Stimulated activated CD4-positive, alpha-beta T cell treated with anti-CD3 and anti-CD28 coated beads, Interleukin-2, amount 100 ng/mL, for 48 hours (primary cell): ENCODE results near the gene RRM2.

Experiments
- DNase-seq, 2 donors: peaks; one replicate each; pipeline ENCODE4 v3.0.0-alpha.2; 2020

The RRM2 gene

DNA sequence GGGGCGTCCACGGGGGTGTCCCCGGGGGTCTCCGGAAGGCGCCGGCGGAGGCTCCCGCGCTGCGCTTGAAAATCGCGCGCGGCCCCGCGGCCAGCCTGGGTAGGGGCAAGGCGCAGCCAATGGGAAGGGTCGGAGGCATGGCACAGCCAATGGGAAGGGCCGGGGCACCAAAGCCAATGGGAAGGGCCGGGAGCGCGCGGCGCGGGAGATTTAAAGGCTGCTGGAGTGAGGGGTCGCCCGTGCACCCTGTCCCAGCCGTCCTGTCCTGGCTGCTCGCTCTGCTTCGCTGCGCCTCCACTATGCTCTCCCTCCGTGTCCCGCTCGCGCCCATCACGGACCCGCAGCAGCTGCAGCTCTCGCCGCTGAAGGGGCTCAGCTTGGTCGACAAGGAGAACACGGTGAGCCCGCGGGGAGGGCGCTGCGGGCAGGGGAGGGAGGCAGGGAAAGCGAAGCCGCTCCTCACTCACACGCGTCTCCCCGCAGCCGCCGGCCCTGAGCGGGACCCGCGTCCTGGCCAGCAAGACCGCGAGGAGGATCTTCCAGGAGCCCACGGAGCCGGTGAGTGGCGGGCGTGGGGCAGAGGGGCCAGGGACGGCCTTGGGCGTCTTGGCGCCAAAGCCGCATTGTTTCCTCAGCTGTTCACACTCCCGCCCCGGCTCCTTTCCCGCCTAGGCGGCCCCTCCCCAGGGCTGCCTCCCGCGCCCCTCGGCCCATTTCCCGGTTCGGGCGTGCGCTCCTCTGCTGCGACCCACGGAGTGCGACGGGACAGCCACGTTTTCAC, at the start of gene RRM2:
Gene RRM2, plus strand, starts transcription at position 240 of the 781 bp plus-strand sequence. Its CDS starts 60 bp downstream, at position 300.
- DNase-seq: peak; percentile 89 to 92

DNA sequence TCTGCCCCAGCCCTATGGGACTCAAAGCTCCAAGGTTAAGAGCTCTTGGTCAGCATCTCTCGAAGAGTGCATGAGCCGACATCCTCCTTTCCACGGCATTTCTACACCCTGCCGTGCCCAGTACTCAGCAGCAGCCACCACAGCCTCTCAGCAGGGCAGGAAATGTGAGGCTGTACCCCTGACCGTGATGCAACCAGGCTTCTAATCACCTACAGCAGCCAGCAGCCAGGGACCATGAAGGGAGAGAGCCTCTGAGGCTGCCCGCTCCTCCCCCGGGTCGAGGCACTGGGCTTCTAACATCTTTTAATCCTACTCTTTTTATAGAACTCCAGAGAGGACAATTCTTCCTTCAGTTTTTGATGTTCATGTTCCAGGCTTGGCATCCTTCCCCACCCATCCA, 48.8 kb upstream of the RRM2 start:
- DNase-seq: no peak

DNA sequence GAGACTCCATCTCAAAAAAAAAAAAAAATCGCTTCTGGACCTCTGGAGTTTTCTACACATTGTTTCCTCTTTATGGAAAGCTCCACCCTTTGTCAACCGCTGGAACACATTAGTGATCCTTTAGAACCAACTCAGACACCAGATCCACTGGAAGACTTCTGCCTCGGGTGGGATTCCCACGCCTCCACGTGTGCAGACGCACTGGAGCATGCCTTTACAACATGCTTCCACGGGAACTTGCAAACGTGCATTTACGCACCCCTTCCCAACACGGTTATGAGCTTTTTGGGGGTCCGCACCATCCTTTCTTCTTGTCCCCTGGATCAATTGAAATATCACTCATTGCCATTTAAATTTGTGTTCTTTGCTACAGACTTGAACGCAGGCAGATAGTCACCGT, 47.4 kb upstream of the RRM2 start:
- no peak for DNase-seq

DNA sequence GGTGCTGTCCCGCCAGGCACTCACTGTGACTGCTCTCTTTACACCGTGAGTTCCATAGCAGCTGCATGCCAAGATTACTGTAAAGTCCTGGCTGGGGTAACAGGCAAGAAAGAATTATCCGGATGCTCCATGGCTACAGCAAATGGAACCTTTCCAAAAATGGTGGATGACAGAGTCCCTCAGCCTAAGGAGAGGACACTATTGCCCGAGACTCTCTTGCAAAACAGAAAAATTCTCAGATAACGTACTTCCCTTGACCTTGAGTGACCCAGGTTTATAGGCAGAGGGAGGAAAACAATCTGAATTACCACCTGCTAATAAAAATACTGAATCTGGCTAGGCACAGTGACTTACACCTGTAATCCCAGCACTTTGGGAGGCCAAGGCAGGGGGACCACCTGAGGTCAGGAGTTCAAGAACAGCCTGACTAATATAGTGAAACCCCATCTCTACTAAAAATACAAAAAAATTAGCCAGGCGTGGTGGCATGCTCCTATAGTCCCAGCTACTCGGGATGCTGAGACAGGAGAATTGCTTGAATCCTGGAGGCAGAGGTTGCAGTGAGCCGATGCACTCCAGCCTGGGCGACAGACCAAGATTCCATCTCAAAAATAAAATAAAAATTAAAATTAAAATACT, 46.8 kb upstream of the RRM2 start:
- DNase-seq: no peak

DNA sequence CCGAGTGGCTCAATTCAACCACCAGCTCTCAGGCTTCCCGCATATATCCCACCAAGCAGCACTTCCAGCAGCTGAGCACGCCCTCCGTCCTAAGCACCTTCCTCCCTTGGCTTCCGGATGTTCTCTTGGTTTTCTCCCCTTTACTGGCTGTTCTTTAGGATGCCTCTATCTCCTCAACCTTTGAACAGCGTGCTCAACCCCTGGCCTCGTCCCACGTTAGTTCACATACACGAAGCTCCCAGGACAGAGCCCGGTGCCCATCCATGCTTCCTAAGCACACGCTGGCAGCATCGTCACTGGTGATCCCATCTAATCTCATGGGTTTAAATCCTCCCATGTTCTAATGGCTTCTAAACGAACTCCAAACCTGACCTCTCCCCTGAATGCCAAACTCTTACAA, 46.0 kb upstream of the RRM2 start:
- no peak for DNase-seq

DNA sequence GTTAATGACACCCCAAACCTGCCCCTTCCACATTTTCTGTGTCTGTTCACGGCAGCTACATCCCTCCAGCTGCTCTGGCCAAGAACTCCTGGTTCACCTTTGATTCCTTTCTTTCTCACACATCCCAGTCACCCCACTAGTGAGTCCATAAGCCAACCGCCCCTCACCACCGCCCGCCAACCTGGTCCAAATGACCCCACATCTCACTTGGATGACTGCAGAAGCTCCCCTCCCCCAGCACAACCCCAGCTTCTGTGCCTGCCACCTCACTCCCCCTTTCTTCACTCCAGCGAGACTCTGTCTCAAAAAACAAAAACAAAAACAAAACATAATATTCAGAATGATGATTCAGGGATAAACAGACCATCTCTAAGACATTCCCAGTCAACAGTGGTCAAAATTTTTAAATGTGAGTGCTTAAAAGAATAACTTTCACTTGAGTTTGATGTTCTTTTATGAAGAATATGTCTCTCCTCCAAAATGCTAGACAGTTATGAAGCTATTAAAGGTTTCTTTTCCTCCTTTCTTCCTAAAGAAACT, 45.5 kb upstream of the RRM2 start:
- no peak for DNase-seq

DNA sequence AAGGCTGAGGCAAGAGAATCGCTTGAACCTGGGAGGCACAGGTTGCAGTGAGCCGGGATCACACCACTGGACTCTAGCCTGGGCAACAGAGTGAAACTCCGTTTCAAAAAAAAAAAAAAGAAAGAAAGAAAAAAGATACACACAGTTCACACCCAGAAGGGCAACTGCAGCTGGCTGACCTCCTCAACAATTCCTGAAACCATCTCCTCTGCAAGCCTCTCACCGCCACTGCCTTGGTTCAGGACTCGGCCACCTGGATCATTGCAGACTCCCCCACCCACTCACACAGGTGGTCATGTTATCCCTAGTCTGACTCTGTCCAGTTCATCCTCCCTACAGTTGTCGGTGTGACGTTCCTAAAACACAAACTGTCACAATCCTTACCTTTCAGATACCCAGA, 44.5 kb upstream of the RRM2 start:
- DNase-seq: no peak

DNA sequence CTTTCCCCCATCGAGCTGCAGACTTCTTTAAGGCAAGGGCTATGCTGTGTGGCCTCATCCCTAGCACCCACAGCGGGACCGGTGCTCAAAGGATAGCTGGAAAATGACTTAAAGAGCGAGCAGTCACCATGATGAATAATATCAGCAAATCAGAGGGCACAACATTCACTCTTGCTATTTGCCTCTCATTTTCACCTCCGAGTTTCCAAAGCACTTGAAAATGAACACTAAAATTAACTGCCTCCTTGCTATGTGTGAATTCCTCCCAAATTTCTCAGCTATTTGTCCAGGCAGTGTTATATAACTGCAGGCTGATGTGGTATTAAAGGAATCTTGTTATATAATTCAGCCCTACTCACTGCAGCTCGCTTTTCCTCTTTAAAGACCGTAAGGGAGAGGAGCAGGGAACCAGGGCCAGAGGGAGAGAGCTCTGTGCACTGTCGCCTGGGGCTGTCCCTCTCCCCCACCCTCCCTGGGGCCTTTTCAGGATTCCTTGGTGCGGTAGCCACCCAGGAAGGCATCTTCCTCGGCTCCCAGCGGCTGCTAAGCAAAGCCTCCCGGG, 43.8 kb upstream of the RRM2 start:
- DNase-seq: no peak

DNA sequence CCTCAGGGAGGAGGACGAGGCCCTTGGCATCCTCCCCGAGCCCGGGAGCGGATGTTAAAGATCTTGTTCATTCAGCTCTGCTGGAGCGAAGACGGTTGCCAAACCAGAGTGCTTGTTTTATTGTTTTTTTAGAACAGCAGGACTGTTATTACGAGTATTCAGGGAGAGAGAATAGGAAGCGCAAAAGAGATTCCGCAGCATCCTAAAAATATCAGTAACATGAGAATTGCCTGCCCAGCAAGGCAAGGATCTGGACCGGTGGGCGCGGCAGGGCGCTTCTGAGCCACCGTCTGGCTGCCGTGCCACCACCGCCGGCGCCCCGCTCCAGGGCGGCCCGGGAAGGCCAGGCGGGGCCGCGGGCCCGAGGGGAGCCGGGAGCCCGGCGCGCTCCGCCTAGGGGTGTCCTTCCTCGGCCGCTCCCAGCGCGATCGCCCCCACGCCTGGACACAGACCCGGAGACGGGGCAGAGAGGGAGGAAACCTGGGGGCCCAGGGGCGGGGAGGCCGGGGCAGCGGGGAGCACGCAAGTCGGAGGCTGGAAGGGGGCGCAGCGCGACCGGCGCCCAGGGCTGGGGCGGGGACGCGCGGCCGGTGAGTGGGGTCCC, 43.2 kb upstream of the RRM2 start:
- DNase-seq: no peak

DNA sequence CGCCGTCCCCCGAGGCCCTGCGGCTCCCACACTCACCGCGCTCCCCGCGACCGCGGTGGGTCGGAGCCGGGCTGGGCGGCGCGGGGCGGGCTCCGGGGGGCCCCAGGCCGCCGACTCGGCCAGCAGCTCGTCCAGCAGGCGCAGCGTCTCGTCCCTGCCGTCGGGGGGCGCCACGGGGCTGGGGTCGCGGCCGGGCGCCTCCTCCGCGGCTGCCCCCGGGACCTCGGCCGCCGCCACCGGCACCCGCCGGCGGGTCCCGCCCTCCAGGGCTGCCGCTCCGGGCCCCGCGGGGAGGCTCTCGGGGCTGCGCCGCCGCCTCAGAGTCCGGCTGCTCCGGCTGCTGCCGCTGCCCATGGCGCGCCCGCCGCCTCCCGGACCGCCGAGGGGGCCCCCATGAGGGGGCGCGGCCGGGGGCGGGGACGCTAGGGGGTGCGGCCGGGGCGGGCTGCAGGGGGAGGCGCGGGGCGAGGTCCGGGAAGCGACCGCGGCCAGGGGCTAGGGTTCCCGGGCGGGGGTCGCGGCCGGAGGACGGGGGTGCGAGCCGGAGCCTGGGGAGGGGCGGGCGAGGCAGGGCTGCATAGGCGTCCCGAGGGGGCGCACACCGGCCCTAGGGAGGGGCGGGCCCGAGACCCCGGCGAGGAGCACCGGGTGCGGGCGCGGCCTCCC, 42.5 kb upstream of the RRM2 start, which contains the start of gene CYS1:
Gene CYS1, minus strand, starts transcription at position 542 of the 666 bp plus-strand sequence. Its CDS starts 188 bp downstream, at position 354.
- no peak for DNase-seq

DNA sequence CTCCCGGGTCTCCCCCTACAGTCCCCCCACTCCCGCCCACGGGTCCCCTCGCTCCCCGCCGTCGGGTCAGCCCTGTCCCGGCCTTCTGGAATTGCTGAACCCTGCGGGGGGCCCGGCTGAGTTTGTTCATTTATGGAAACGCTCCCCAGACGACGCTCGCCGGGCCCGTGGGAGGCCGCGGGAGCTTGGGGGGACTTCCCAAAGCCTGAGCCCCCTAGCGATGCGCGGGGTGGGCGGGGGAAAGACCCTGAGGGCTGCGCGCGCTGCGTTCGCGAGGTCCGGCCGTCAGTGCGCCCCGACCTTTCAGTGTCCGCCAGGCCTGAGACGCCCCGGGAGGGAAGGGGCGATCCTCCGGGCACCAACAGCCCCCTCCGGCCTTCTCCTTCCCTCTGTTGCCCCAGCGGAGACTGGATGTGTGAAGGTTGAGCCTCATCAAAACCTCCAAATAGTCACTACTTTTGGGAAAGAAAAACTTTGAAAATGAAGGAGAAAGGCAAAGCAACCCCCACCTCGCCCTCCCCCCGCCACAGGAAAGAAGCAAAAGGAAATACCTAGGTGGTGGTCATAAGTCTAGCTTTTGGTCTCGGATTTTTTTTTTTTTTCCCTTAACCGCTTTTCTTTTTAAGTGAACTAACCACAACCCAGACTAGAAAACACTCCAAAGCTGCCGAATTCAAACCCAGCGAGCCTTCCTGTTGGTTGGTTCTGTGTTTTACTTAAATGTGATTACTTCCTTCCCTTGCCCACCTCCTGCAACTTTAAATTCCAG, 41.8 kb upstream of the RRM2 start:
- DNase-seq: no peak

DNA sequence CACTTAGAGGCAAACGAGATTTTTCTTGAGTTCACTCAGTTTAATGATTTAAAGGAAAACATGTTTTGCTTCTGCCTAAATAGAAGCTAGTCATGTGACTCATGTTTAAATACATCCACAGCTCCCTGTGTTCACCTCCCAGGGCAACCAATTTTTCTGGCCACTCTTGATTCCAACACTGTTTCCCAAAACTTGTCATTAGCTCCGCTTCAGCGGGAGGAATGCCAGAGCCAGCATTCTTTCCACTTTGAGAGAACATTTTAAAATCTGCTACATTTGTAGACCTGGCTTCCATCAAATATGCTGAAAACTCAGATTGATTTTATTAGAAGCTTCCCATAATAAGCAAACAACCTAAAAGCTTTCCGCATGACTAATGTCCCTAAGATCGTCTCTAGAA, 39.5 kb upstream of the RRM2 start:
- DNase-seq: no peak

DNA sequence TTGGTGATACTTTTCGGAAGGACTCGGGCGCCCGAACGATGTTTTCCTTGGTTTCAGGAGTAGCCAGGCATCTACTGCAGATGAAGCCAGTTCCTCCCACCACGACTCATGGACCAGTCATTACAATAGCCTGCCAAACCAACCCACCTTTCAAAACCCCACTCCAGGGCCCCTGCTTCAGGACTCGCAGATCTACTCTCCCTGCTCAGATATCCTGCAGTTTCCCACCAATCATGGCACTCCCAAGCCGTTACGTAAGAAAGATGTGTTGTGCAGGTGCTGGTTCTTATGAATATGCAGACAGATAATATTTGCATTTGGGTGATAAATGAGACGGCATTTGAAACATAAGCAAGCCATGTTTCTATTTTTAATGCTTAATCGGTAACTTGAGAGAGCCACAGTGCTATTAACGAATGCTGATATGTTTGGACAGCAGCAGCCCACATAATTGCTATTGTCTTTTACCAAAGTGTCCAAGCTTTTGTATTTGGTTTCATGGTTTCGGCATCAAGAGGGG, 38.8 kb upstream of the RRM2 start:
- no peak for DNase-seq

DNA sequence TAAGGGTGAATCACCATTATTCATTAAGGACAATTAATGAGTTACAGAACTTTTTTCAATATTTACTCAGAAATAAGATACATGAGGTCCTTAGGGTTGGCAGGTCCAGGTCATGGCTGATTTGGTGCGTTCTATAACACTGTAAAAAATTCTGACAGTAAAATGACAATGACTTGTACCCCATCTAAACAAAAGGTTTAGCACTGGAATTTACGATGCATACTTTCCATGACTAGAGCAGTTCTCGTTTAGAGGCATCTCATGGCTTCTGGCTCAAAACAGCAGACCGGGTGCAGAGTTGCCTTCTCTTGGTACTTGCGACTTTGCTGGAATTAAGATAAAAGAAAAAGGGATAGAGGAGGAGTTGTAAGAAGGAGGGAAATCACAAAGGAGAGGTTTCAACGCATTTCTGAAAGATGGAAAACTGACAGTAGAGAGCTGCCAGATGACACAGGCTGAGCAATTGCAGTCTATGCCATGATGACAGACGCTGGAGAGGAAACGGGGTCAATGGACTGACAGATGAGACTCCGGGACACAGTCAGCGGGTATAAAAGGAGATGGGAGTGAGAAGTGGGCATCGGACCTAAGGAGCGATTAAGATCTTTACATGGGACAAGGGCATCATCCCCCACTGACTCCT, 38.2 kb upstream of the RRM2 start:
- DNase-seq: no peak

DNA sequence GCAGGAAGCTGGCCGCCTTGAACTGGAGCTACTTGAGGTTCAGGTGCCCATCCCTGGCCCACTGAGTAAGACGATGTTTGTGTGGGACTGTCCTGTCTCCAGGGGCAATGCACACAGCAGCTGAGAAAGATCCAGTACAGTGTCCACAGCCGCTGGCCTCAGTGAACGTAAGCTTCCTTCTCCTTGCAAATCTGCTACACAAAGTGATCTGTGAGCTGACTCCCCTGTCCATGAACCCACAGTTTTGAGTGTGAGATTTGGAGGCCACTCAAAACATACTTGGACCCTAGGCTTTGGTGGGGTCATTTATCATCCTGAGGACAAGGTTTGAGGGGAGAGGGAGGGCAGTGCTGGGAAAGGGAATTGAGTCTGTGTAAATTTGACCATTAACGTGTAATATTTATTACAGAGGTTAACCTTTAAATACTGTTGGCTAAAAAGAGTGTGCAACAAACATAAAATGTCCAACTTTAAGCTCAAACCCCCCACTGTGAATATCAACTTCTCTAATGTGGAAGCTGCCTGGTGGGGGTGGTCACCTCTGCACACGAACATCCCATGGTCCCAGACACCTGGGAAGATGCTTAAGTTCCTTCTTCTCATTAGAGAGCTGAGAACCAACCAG, 37.4 kb upstream of the RRM2 start:
- no peak for DNase-seq

DNA sequence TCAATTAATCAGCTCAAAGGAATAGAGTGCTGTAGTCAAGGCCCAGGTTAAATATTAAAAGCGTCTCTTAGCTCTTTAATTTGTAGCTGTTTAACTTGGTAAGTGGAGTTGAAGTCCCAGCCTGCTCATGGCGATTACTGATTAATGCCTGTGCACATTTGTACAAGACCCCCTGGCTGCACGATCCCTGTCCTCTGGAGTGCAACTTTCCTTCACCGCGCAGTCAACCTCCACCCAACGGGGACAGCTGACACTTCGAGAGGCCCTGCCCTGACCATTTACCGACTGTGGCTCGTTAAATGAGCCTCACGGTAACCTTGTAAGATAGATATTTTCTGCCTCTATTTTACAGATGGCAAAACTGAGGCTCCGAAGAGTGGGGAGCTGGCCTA, 36.9 kb upstream of the RRM2 start:
- DNase-seq: no peak

DNA sequence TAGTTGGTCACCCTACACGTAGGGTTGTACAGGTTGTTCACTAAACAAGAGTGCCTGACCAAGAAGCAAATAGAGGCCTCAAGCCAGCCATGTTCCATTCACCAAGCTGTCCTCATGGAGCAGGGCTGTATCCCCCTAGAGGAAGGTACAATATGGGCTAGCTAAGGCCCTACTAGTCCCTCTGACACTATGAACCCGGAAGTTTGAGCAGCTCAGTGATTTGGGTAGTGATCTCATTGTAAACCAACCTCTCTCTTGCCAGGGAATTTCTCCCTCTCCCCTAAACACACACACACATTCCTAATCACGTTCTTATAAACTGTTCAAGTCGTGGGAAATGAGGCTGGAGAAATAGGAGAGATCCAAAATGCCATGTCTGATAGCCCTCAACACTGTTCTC, 35.6 kb upstream of the RRM2 start:
- DNase-seq: no peak

DNA sequence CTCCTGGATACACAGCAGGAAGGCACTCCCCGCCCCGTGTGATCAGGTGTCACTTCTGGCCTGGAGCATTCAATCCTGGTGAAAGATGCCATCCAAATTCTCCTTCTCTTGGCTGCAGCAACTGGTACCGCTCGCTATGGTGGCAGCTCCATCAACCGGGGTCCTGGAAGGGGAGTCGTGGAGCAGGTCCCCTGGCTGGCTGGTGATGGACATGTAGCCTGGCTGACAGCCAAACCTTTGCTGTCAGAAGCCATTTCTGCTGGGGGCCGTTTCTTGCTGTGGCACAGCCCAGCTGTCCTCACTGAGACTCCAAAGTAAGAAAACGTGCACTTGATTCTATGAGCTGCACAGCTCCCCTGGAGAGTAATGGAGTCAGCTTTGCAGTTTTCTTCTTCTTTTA, 35.2 kb upstream of the RRM2 start:
- DNase-seq: no peak

DNA sequence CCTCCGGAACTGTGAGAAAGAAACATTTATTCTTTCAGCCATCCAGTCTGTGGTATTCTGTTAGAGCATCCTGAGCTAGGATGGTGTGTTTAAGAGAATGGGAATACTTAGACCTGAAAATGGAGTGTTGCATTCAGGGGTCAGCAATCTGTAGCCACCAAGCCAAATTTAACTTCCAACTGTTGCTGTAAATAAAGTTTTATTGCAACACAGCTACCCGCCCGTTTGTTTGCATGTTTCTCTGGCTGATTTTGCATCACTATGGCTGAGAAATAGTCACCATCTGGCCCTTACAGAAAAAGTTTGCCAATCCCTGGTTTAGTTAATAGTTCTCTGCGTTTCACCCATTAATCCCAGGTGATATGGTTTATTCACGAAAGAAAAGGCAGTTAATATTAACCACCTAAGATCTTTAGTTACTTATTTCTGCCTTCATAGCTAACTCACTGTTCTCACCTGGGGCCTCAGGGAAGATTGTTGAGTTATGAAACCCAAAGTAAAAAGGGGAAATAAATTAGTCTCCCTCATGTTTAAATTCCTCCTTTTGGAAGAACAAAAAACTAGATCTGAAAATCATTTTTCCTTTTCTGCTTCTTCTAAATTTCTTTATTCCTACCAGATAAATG, 32.9 kb upstream of the RRM2 start:
- DNase-seq: no peak

DNA sequence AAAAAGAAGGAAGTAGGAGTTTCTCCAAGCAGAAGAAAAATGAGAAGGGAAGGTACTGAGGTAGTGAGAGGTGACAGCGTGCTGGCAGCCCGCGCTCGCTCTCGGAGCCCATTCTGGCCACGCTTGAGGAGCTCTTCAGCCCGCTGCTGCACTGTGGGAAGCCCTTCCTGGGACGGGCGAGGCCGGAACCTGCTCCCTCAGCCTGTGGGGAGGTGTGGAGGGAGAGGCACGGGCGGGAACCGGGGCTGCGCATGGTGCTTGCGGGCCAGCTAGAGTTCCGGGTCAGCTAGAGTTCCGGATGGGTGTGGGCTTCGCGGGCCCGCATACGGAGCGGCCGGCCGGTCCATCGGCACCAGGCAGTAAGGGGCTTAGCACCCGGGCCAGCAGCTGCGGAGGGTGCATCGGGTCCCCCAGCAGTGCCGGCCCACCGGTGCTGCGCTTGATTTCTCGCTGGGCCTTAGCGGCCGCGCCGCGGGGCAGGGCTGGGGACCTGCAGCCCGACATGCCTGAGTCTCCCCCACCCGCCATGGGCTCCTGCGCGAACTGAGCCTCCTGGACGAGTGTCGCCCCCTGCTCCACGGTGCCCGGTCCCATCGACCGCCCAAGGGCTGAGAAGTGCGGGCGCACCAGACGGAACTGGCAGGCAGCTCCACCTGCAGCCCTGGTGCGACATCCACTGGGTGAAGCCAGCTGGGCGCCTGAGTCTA, 31.2 kb upstream of the RRM2 start:
- no peak for DNase-seq
